Heart left ventricle (tissue), 13 donors: ENCODE measurements around the gene PRICKLE3.

ENCODE experiments used
- POLR2A ChIP-seq, 2 donors: fragments of 450-650 bp; IDR thresholded peaks; one replicate each; pipeline ENCODE4 v1.6.1; 2017; ENCODE audit warnings: antibody characterized with exemption in 2 of 2, mild to moderate bottlenecking in 2 of 2, moderate library complexity in 2 of 2
- TF ChIP-seq, protein P1 (sequence below), 12 donors: fragments of 200-600 bp; sonication (generic) in 4 of 12; IDR thresholded peaks; one replicate each; pipeline versions ENCODE4 v1.5.0 to v1.8.0; 2018 to 2022; ENCODE audit warnings: antibody characterized with exemption in 12 of 12, mild to moderate bottlenecking in 5 of 12
- donor health status: ischemic (EF 13 %, LVEDD 7.1; RV severe dilation, severe dysfunction).
- donor health status: DM: no; HTN: yes; CAD: no.
- donor health status: DM: no; HTN: no; CAD: no.
- donor health status: ischemic (EF 25% LVEDD 6.9; RV normal size, moderate dysfunction).
- donor health status: ischemic (EF 25% LVEDD 5.7; RV mildly dilated, moderate dysfunction).
- donor health status: ischemic (EF 35%, LVEDD 5.7; RV mildly dilated, moderate dysfunction).
- donor health status: nonischemic (EF 11% LVEDD 7.7; RV severe dilation, severe dysfunction).
- donor health status: DM: yes; HTN: yes; CAD: no.
- donor health status: PGD.
- donor health status: ischemic (EF 29% LVEDD 5.4; RV normal size, mild dysfunction).
- donor health status: nonischemic (EF 23%, LVEDD 6.1; RV moderate dilation, normal function).

DNA sequence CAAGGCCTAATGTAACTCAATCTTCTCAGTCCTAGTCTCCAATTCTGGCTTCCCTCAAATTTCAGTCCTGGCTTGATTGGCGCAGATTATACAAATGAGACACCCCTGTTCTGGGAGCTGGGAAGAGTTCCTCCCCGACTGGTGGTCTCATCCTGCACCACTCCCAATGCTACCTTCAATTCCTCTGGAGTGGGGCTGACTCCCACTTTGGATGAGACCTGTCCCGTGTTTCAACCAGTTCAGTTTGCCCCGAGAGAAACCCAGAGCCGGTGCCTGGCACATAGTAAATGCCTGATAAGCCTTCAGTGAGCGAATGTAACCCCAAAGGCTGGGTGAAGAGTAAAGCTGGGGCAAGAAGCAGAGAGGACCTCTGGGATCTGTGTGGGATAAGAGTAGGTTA, 17.8 kb upstream of the PRICKLE3 start:
- TF ChIP-seq, protein P1, sequence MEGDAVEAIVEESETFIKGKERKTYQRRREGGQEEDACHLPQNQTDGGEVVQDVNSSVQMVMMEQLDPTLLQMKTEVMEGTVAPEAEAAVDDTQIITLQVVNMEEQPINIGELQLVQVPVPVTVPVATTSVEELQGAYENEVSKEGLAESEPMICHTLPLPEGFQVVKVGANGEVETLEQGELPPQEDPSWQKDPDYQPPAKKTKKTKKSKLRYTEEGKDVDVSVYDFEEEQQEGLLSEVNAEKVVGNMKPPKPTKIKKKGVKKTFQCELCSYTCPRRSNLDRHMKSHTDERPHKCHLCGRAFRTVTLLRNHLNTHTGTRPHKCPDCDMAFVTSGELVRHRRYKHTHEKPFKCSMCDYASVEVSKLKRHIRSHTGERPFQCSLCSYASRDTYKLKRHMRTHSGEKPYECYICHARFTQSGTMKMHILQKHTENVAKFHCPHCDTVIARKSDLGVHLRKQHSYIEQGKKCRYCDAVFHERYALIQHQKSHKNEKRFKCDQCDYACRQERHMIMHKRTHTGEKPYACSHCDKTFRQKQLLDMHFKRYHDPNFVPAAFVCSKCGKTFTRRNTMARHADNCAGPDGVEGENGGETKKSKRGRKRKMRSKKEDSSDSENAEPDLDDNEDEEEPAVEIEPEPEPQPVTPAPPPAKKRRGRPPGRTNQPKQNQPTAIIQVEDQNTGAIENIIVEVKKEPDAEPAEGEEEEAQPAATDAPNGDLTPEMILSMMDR (IDR thresholded peaks at IDR 0.05), result no peak
- no peak for TF ChIP-seq POLR2A (IDR thresholded peaks at IDR 0.05)
